HL-60 (cell line): Measurements from ENCODE around the gene COMMD7.

Experiments used
- CTCF ChIP-seq: IDR thresholded peaks from one replicate; pipeline ENCODE4 v1.5.1; 2011; ENCODE audit warnings: low read length, control low read depth, inconsistent platforms; ENCODE audit not compliant: insufficient read depth
- GABPA ChIP-seq: IDR thresholded peaks from 2 replicates; pipeline ENCODE4 v1.6.1; 2012; ENCODE audit warnings: low read depth
- POLR2AphosphoS5 ChIP-seq: IDR thresholded peaks from 2 replicates; pipeline ENCODE4 v1.6.1; 2012; ENCODE audit warnings: low read depth
- SPI1 ChIP-seq: IDR thresholded peaks from 2 replicates; pipeline ENCODE4 v1.6.1; 2012; ENCODE audit warnings: low read depth, mild to moderate bottlenecking, borderline replicate concordance
- TF ChIP-seq, protein P1 (sequence below): IDR thresholded peaks from 2 replicates; pipeline ENCODE4 v1.6.1; 2012; ENCODE audit warnings: low read depth; ENCODE audit not compliant: insufficient replicate concordance

GRCh38 chr20:32753731-32754130, 10.5 kb upstream of the COMMD7 start:
- TF ChIP-seq CTCF (no peak), GABPA (no peak), POLR2AphosphoS5 (no peak), SPI1 (no peak)
- TF ChIP-seq, protein P1, sequence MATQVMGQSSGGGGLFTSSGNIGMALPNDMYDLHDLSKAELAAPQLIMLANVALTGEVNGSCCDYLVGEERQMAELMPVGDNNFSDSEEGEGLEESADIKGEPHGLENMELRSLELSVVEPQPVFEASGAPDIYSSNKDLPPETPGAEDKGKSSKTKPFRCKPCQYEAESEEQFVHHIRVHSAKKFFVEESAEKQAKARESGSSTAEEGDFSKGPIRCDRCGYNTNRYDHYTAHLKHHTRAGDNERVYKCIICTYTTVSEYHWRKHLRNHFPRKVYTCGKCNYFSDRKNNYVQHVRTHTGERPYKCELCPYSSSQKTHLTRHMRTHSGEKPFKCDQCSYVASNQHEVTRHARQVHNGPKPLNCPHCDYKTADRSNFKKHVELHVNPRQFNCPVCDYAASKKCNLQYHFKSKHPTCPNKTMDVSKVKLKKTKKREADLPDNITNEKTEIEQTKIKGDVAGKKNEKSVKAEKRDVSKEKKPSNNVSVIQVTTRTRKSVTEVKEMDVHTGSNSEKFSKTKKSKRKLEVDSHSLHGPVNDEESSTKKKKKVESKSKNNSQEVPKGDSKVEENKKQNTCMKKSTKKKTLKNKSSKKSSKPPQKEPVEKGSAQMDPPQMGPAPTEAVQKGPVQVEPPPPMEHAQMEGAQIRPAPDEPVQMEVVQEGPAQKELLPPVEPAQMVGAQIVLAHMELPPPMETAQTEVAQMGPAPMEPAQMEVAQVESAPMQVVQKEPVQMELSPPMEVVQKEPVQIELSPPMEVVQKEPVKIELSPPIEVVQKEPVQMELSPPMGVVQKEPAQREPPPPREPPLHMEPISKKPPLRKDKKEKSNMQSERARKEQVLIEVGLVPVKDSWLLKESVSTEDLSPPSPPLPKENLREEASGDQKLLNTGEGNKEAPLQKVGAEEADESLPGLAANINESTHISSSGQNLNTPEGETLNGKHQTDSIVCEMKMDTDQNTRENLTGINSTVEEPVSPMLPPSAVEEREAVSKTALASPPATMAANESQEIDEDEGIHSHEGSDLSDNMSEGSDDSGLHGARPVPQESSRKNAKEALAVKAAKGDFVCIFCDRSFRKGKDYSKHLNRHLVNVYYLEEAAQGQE = no peak
